NCI-H2196 treated with DMSO at 0.1 percent for 48 hours (cell line): Measurements from ENCODE around the gene DIS3L2.
"Not testable (repeated sequence)": the region's sequence is repeated elsewhere in the genome, so short reads cannot be mapped to it uniquely, and the experiment has no call there.

Experiments
- DNase-seq: peaks from one replicate; lab custom pipeline; 2025; ENCODE audit not compliant: unreplicated experiment; lab: John Stamatoyannopoulos, UW

DIS3L2 gene

DNA sequence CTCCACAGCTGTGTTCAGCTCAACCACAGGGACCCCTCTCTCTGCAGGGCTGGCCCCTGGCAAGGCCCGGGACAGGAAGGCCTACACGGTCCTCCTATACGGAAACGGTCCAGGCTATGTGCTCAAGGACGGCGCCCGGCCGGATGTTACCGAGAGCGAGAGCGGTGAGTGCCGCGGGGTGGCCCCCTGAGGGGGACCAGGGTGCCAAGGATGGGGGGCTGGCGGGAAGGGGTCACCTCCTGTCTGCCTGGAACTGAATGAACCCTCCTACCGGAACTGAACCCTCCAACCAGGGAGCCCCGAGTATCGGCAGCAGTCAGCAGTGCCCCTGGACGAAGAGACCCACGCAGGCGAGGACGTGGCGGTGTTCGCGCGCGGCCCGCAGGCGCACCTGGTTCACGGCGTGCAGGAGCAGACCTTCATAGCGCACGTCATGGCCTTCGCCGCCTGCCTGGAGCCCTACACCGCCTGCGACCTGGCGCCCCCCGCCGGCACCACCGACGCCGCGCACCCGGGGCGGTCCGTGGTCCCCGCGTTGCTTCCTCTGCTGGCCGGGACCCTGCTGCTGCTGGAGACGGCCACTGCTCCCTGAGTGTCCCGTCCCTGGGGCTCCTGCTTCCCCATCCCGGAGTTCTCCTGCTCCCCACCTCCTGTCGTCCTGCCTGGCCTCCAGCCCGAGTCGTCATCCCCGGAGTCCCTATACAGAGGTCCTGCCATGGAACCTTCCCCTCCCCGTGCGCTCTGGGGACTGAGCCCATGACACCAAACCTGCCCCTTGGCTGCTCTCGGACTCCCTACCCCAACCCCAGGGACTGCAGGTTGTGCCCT is 419.9 kb downstream of the DIS3L2 start:
- not testable (repeated sequence) for DNase-seq

DNA sequence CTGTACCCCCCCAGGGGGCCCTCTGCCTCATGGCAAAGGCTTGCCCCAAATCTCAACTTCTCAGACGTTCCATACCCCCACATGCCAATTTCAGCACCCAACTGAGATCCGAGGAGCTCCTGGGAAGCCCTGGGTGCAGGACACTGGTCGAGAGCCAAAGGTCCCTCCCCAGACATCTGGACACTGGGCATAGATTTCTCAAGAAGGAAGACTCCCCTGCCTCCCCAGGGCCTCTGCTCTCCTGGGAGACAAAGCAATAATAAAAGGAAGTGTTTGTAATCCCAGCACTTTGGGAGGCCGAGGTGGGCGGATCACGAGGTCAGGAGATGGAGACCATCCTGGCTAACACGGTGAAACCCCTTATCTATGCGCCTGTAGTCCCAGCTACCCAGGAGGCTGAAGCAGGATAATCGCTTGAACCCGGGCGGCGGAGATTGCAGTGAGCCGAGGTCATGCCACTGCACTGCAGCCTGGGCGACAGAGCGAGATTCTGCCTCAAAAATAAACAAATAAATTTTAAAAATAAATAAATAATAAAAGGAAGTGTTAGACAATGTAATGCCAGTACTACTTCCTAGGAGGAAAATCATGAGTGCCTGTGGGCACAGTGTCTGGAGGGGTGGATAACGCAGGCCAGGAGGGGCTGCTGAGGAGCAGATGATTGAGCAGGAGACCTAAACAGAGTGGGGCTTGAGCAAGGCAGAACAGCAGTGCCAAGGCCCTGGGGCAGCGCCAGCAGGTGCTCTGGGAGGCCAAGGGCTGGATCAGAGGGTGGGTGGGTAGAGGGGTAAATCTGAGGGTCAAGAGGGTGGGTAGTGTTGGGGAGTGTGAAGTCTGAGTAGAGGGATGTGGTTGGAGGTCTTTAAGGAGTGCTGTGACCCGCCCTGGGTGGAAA is 421.1 kb downstream of the DIS3L2 start:
- DNase-seq, result no peak

GRCh38 chr2:232384466-232384865 is 423.0 kb downstream of the DIS3L2 start:
- no peak for DNase-seq

DNA sequence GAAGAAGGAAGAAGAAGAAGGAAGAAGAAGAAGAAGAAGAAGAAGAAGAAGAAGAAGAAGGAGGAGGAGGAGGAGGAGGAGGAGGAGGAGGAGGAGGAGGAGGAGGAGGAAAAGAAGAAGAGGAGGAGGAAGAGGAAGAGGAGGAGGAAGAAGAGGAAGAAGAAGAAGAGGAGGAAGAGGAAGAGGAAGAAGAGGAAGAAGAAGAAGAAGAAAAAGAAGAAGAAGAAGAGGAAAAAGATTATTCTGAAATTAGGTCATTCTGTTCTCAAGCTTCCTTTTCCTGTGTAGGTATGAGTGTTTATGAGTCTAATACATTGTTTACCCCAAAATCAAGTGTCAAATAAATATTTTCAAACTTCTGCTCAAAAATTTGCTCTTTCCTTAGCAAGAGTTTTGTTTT is 423.5 kb downstream of the DIS3L2 start:
- DNase-seq, result not testable (repeated sequence)

GRCh38 chr2:232385660-232386489 is 424.4 kb downstream of the DIS3L2 start:
- DNase-seq, result no peak

- DNase-seq, result no peak
Observed at GRCh38 chr2:232386490-232386739, 424.9 kb downstream of the DIS3L2 start.
